22Rv1 (cell line): ENCODE measurements around the gene NCS1.

Source experiments
- H3K27ac ChIP-seq: fragments of 450-650 bp; 2 replicates; pipeline ENCODE4 v1.5.1; 2017
- ZFX ChIP-seq: fragments of 450-650 bp; IDR thresholded peaks from 2 replicates; pipeline ENCODE4 v1.6.1; 2017; ENCODE audit warnings: antibody characterized with exemption, borderline replicate concordance
- TF ChIP-seq, protein P1 (sequence below): fragments of 450-650 bp; IDR thresholded peaks from 2 replicates; pipeline ENCODE4 v1.5.1; 2017; ENCODE audit warnings: mild to moderate bottlenecking

NCS1 gene

DNA sequence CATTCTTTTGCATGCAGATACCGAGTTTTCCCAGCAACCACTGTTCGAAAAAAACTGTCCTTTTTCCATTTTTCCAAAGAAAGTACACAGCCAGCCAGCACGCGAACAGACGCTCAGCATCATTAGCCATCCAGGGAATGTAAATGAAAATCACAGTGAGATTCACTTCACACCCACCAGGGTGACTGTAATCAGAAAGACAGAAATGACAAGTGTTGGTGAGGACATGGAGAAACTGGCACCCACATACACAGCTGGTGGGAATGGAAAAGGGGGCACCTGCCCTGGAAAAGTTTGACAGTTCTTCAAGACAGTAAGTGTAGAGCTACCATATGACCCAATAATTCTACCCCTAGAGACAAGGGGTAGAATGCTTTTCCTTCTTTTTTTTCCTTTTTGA, 25.0 kb upstream of the NCS1 start:
- no peak overlapping the region for H3K27ac ChIP-seq
- TF ChIP-seq, protein P1, sequence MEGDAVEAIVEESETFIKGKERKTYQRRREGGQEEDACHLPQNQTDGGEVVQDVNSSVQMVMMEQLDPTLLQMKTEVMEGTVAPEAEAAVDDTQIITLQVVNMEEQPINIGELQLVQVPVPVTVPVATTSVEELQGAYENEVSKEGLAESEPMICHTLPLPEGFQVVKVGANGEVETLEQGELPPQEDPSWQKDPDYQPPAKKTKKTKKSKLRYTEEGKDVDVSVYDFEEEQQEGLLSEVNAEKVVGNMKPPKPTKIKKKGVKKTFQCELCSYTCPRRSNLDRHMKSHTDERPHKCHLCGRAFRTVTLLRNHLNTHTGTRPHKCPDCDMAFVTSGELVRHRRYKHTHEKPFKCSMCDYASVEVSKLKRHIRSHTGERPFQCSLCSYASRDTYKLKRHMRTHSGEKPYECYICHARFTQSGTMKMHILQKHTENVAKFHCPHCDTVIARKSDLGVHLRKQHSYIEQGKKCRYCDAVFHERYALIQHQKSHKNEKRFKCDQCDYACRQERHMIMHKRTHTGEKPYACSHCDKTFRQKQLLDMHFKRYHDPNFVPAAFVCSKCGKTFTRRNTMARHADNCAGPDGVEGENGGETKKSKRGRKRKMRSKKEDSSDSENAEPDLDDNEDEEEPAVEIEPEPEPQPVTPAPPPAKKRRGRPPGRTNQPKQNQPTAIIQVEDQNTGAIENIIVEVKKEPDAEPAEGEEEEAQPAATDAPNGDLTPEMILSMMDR, result no peak
- TF ChIP-seq ZFX, result no peak

DNA sequence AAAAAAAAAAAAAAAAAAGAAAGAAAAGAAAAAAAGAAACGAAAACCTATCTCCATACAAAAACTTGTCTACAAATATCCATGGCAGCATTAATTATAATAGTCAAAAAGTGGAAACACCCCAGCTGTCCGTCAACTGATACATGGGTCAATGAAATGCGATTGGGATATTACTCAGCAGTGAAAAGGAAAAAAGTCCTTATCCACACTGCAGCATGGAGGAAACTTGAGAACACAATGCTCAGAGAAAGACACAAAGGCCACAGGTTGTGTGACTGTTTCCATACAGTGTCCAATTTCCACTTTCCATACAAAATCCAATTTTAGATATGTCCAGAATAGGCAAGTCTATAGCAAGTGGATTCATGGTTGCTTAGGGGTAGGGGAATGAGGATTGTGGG, 24.3 kb upstream of the NCS1 start:
- TF ChIP-seq, protein P1, result no peak
- TF ChIP-seq ZFX, result no peak
- H3K27ac ChIP-seq, result no peak overlapping the region

DNA sequence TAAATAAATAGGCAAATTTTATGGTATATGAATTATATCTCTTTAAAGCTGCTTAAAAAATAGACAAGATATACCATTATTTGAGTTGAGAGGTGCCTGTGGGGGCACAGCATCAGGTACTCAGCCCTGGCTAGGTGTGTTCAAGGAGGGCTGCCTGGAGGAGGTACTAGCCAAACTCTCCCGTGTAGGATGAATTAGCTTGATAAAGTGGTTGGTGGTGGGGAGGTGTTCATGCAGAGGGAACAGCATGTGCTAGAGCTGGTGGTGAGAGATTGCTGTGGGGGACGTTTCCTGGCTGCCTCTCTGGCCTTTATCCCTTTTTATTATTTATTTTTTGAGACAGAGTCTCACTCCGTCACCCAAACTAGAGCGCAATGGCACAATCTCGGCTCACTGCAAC, 23.2 kb upstream of the NCS1 start:
- TF ChIP-seq, protein P1, result no peak
- TF ChIP-seq ZFX, result no peak

DNA sequence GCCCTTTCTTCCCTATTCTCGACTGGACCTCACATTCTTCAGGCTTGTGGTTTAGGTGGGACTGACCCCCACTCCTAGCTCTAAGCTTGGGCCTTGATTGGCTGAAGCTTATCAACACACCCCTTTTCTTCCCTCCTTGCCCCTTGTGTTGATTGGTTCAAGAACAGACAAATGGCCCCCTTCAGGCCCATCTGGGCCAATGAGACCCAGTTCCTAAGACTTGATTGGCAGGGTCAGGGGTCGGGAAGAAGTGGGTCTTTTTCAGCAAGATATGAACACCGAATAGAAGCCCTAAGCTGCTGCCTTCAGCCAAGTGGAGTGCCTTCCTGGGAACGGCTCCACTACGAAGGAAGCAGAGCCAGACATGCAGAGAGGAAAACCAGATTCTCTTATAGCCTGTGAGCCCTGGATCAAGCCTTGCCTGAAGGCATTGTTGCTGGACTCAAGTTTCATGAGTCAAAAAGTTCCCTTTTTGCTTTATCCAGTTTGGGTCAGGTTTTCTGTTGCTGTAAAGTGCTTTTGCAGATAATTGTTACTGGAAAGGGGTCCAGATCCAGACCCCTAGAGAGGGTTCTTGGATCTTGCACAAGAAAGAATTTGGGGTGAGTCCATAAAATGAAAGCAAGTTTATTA, 22.4 kb upstream of the NCS1 start:
- H3K27ac ChIP-seq, result no peak overlapping the region

More for the DNA sequence above, 23.2 kb upstream of the NCS1 start:
- H3K27ac ChIP-seq, result no peak overlapping the region

DNA sequence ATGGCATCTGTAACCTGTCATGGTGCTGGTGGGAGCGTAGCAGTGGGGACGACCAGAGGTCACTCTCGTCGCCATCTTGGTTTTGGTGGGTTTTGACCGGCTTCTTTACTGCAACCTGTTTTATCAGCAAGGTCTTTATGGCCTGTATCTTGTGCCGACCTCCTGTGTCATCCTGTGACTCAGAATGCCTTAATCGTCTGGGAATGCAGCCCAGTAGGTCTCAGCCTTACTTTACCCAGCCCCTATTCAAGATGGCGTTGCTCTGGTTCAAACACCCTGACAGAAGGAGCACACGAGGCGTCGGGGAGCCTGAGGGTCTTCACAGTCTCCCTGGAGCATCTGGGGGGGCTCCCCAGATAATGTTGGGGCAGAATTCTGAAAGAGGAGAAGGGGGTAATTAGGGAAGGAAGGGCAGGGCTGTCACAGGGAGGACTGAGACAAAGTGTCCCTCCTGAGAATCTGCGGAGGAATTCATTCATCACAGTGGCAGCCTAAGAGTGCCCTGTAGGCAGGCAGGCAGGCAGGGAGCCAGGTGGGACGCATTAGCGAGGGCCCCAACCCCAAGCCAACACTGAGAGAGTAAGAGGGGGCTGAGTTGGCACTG, 21.3 kb upstream of the NCS1 start:
- no peak overlapping the region for H3K27ac ChIP-seq

More for the DNA sequence above, 22.4 kb upstream of the NCS1 start:
- TF ChIP-seq ZFX, result no peak
- TF ChIP-seq, protein P1, result no peak

DNA sequence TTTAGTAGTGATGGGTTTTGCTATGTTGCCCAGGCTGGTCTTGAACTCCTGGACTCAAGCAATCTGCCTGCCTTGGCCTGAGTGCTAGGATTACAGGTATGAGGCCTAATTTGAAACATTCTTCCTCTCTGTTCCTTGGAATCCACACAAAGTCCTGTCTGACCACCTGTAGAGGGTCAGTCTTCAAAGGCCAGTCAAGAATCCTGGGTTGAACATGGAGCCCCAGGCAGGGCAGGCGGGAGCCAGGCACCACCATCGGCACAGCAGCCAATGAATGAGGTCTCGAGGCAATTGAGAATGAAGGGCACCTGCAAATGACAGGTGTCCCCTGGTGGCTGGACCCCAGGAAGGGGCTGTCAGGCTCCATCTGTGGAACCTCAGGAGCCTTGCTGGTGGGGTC, 17.4 kb upstream of the NCS1 start:
- no peak for TF ChIP-seq ZFX
- TF ChIP-seq, protein P1, result no peak
- no peak overlapping the region for H3K27ac ChIP-seq

More for the DNA sequence above, 21.3 kb upstream of the NCS1 start:
- TF ChIP-seq, protein P1, result no peak
- no peak for TF ChIP-seq ZFX

DNA sequence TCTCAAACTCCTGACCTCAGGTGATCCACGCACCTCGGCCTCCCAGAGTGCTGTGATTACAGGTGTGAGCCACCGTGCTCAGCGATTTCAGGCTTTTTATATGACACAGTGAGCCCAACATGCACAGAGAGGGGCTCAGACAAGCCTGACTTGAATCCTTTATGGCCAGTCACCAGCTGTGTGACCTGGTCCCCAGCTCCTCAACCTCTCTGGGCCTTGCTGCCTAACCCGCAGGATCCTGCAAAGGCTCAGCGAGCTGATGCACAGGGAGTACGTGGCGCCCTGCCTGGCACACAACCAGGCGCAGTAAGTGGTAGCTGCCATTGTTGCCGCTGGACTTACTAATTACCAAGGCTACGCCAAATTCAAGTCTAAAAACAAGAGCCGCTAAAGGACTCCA, 16.6 kb upstream of the NCS1 start:
- no peak overlapping the region for H3K27ac ChIP-seq
- TF ChIP-seq, protein P1, result no peak
- TF ChIP-seq ZFX, result no peak
